K562 (cell line): ENCODE measurements around the gene C1RL.

ENCODE experiments used
- HNRNPH1 ChIP-seq: fragments of 200-400 bp; formaldehyde crosslinking; optimal IDR thresholded peaks from 2 replicates; pipeline ENCODE3; 2017; ENCODE audit warnings: low read depth, mild to moderate bottlenecking, low read length, moderate library complexity
- PTTG1 ChIP-seq: fragments of 450-650 bp; IDR thresholded peaks from 2 replicates; pipeline ENCODE4 v1.6.1; 2016; ENCODE audit warnings: low read depth, mild to moderate bottlenecking, missing genetic modification characterization, missing compliant biosample characterization
- PYGO2 ChIP-seq: fragments of 450-650 bp; IDR thresholded peaks from 2 replicates; pipeline ENCODE4 v1.6.1; 2016; ENCODE audit warnings: mild to moderate bottlenecking, missing genetic modification characterization, moderate library complexity, missing compliant biosample characterization
- RAD21 ChIP-seq, 2 experiments: fragments of 250-450 bp in 1 of 2; fragments of 450-650 bp in 1 of 2; sonication (Bioruptor Pico) in 1 of 2; formaldehyde crosslinking in 1 of 2; IDR thresholded peaks in 1 of 2; conservative IDR thresholded peaks in 1 of 2; 2 replicates each; pipeline versions ENCODE4 v1.4.0 to v1.8.0; 2020 to 2022; ENCODE audit warnings: mild to moderate bottlenecking in 2 of 2, moderate library complexity in 1 of 2
- SETDB1 ChIP-seq: IDR thresholded peaks from one replicate; pipeline ENCODE4 v1.6.1; 2012; ENCODE audit warnings: low read length, control low read depth, inconsistent platforms
- TAF1 ChIP-seq: IDR thresholded peaks from 2 replicates; pipeline ENCODE4 v1.6.1; 2011; ENCODE audit warnings: mild to moderate bottlenecking, low read length, moderate library complexity; ENCODE audit not compliant: insufficient read depth, control insufficient read depth, severe bottlenecking; ENCODE audit errors: extremely low read depth
- ZNF444 ChIP-seq: fragments of 250-450 bp; sonication (Bioruptor Pico); IDR thresholded peaks from 2 replicates; pipeline ENCODE4 v1.4.0; 2020; ENCODE audit warnings: mild to moderate bottlenecking, moderate library complexity
- TF ChIP-seq, protein P1 (sequence below): sonication (generic); formaldehyde crosslinking; IDR thresholded peaks from 2 replicates; pipeline ENCODE4 v1.9.0; 2022; ENCODE audit warnings: mild to moderate bottlenecking, missing genetic modification reagents
- TF ChIP-seq, protein P2 (sequence below), 3 experiments: IDR thresholded peaks in 2 of 3; conservative IDR thresholded peaks in 1 of 3; 2 replicates each; pipeline ENCODE4 v1.5.1; 2011 to 2012; ENCODE audit warnings: low read length in 3 of 3, mild to moderate bottlenecking in 3 of 3, control low read depth in 2 of 3, improper control_type of control experiment in 1 of 3, inconsistent platforms in 1 of 3, low read depth in 1 of 3, mixed read lengths in 1 of 3, moderate library complexity in 1 of 3; ENCODE audit not compliant: insufficient read depth in 2 of 3

- TF ChIP-seq HNRNPH1 = no peak
- TF ChIP-seq, protein P1, sequence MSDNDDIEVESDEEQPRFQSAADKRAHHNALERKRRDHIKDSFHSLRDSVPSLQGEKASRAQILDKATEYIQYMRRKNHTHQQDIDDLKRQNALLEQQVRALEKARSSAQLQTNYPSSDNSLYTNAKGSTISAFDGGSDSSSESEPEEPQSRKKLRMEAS = no peak
- no peak for TF ChIP-seq RAD21 (CRISPR knock-in tag; conservative IDR thresholded peaks at IDR 0.05 in 1 of 2, IDR thresholded peaks at IDR 0.05 in 1 of 2)
- no peak for TF ChIP-seq SETDB1
- TF ChIP-seq ZNF444 (CRISPR knock-in tag) = no peak
- TF ChIP-seq, protein P2, sequence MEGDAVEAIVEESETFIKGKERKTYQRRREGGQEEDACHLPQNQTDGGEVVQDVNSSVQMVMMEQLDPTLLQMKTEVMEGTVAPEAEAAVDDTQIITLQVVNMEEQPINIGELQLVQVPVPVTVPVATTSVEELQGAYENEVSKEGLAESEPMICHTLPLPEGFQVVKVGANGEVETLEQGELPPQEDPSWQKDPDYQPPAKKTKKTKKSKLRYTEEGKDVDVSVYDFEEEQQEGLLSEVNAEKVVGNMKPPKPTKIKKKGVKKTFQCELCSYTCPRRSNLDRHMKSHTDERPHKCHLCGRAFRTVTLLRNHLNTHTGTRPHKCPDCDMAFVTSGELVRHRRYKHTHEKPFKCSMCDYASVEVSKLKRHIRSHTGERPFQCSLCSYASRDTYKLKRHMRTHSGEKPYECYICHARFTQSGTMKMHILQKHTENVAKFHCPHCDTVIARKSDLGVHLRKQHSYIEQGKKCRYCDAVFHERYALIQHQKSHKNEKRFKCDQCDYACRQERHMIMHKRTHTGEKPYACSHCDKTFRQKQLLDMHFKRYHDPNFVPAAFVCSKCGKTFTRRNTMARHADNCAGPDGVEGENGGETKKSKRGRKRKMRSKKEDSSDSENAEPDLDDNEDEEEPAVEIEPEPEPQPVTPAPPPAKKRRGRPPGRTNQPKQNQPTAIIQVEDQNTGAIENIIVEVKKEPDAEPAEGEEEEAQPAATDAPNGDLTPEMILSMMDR (IDR thresholded peaks at IDR 0.05 in 2 of 3, conservative IDR thresholded peaks at IDR 0.05 in 1 of 3; ENCODE audit: insufficient read depth in 2 of 3, low read depth in 1 of 3, low read length in 3 of 3) = no peak
- no peak for TF ChIP-seq PYGO2 (tag)
- no peak for TF ChIP-seq TAF1
- TF ChIP-seq PTTG1 (tag) = no peak
These were observed 37.2 kb upstream of the C1RL start for GRCh38 chr12:7146228-7146627.
